Fibroblast of upper back skin (primary cell): ENCODE measurements around the gene KDM5A.
"Not testable (repeated sequence)": the region's sequence is repeated elsewhere in the genome, so short reads cannot be mapped to it uniquely, and the experiment has no call there.

ENCODE experiments used
- DNase-seq: peaks from one replicate; pipeline ENCODE4 v3.0.0-alpha.2; 2013

Gene KDM5A

GRCh38 chr12:237026-237815 lies 151.9 kb downstream of the KDM5A start:
- DNase-seq = no peak

- no peak for DNase-seq
Observed at GRCh38 chr12:236445-236844, 152.7 kb downstream of the KDM5A start.

GRCh38 chr12:235967-236366 lies 153.2 kb downstream of the KDM5A start:
- DNase-seq = not testable (repeated sequence)

GRCh38 chr12:234891-235415 lies 154.2 kb downstream of the KDM5A start:
- no peak for DNase-seq

- DNase-seq = no peak
Observed at GRCh38 chr12:234019-234418, 155.1 kb downstream of the KDM5A start.

GRCh38 chr12:233615-233968 lies 155.5 kb downstream of the KDM5A start:
- DNase-seq = no peak

- no peak for DNase-seq
Observed at GRCh38 chr12:232731-233614, 156.1 kb downstream of the KDM5A start.

- DNase-seq = no peak
Observed at GRCh38 chr12:230925-231671, 158.0 kb downstream of the KDM5A start.
